K562 (cell line): ENCODE results near the gene ROM1. TPM values are rescaled to one million over a fixed set of nuclear protein-coding genes. Genes with fewer than 3 reads are reported as not detected.

Experiments used
- ATAC-seq: fragments of 200-7000 bp; cut with Tn5 transposase; 3 replicates; pipeline ENCODE4 v1.9.1; 2020; ENCODE audit warnings: moderate library complexity
- BruUV-seq: library from RNA; stranded (reverse); fragments of 400-500 nt; replicated peaks from 2 replicates; lab custom pipeline; 2021; lab: Mats Ljungman, UMichigan
- CTCF ChIA-PET: fragments of 300-600 bp; formaldehyde crosslinking; extraction: SDS; loops from one replicate; lab custom pipeline; 2021; ENCODE audit warnings: low intra/inter-chr PET ratio; lab: Yijun Ruan, JAX
- POLR2A ChIA-PET: fragments of 300-600, 350-650 bp; sonication (Branson Sonifier 250); formaldehyde crosslinking; extraction: SDS; loops from one replicate; lab custom pipeline; 2021; ENCODE audit warnings: antibody characterized with exemption, inconsistent platforms; lab: Yijun Ruan, JAX
- DNase-seq, 4 experiments: peaks; one replicate each; pipeline versions ENCODE4 v3.0.0 to v3.0.0-alpha.2; 2011 to 2018; ENCODE audit warnings: low spot score in 3 of 4, mixed read lengths in 3 of 4; ENCODE audit errors: extremely low read depth in 1 of 4
- FAIRE-seq: peaks from 2 replicates; lab custom pipeline; 2011; peaks lifted over from hg19 to GRCh38; lab: Jason Lieb, UNC
- H2AFZ ChIP-seq: 2 replicates; pipeline ENCODE4 v1.6.0; 2011; ENCODE audit warnings: low read depth, low read length, control low read depth, inconsistent platforms
- H3K27ac ChIP-seq: fragments of 200-600 bp; 3 replicates; pipeline ENCODE4 v1.8.0; 2011; ENCODE audit warnings: low read depth, mild to moderate bottlenecking, control low read depth, inconsistent platforms, low read length, moderate library complexity, mixed read lengths; ENCODE audit errors: extremely low read depth
- H3K27me3 ChIP-seq, 2 experiments: fragments of 300-600 bp in 1 of 2; 2 replicates in 1 of 2; 3 replicates in 1 of 2; pipeline versions ENCODE4 v1.6.0 to v1.8.0; 2011; ENCODE audit warnings: inconsistent platforms in 2 of 2, low read length in 2 of 2, mild to moderate bottlenecking in 1 of 2, mixed read lengths in 1 of 2, moderate library complexity in 1 of 2; ENCODE audit not compliant: control insufficient read depth in 2 of 2, insufficient read depth in 2 of 2
- H3K36me3 ChIP-seq: fragments of 300-600 bp; 3 replicates; pipeline ENCODE4 v1.8.0; 2011; ENCODE audit warnings: mild to moderate bottlenecking, low read length, inconsistent platforms; ENCODE audit not compliant: control insufficient read depth, insufficient read depth
- H3K4me1 ChIP-seq, 2 experiments: fragments of 200-600 bp in 1 of 2; replicated peaks in 1 of 2; 2 replicates in 1 of 2; 3 replicates in 1 of 2; pipeline versions ENCODE4 v1.5.1 to v1.8.0; 2011; ENCODE audit warnings: inconsistent platforms in 2 of 2, low read length in 2 of 2, mild to moderate bottlenecking in 1 of 2, mixed read lengths in 1 of 2, moderate library complexity in 1 of 2; ENCODE audit not compliant: control insufficient read depth in 2 of 2, insufficient read depth in 2 of 2
- H3K4me2 ChIP-seq: 2 replicates; pipeline ENCODE4 v1.6.1; 2011; ENCODE audit warnings: low read length, control low read depth, inconsistent platforms, mixed read lengths; ENCODE audit not compliant: insufficient read depth
- H3K4me3 ChIP-seq: fragments of 200-600 bp; sonication (generic), shearing (Covaris generic); 2 replicates; pipeline ENCODE4 v1.5.1; 2016; ENCODE audit warnings: control low read depth, inconsistent platforms
- H3K79me2 ChIP-seq: fragments of 200-600 bp; 3 replicates; pipeline ENCODE4 v1.8.0; 2011; ENCODE audit warnings: low read length, inconsistent platforms; ENCODE audit not compliant: control insufficient read depth, insufficient read depth
- H3K9ac ChIP-seq, 2 experiments: 2 replicates each; pipeline versions ENCODE4 v1.6.0 to v1.6.1; 2011; ENCODE audit warnings: low read depth in 2 of 2, low read length in 2 of 2, control low read depth in 1 of 2, inconsistent platforms in 1 of 2, mild to moderate bottlenecking in 1 of 2, mixed read lengths in 1 of 2; ENCODE audit not compliant: insufficient read depth in 1 of 2
- H3K9me1 ChIP-seq: one replicate; pipeline ENCODE4 v1.6.0; 2011; ENCODE audit warnings: inconsistent platforms, mild to moderate bottlenecking, low read length, moderate library complexity; ENCODE audit not compliant: control insufficient read depth, insufficient read depth
- H3K9me3 ChIP-seq: replicated peaks from 2 replicates; pipeline ENCODE4 v1.5.1; 2011; ENCODE audit warnings: low read depth, low read length, inconsistent platforms; ENCODE audit not compliant: control insufficient read depth, insufficient read depth
- H4K20me1 ChIP-seq: replicated peaks from 2 replicates; pipeline ENCODE4 v1.6.1; 2011; ENCODE audit warnings: low read length, inconsistent platforms, mixed read lengths; ENCODE audit not compliant: control insufficient read depth, insufficient read depth
- CTCF ChIP-seq, 3 experiments: IDR thresholded peaks in 2 of 3; conservative IDR thresholded peaks in 1 of 3; 2 replicates each; pipeline ENCODE4 v1.5.1; 2011 to 2012; ENCODE audit warnings: low read length in 3 of 3, mild to moderate bottlenecking in 3 of 3, control low read depth in 2 of 3, improper control_type of control experiment in 1 of 3, inconsistent platforms in 1 of 3, low read depth in 1 of 3, mixed read lengths in 1 of 3, moderate library complexity in 1 of 3; ENCODE audit not compliant: insufficient read depth in 2 of 3
- MAFK ChIP-seq: IDR thresholded peaks from 2 replicates; pipeline ENCODE4 v1.6.1; 2011; ENCODE audit warnings: low read length, improper control_type of control experiment
- NCOR1 ChIP-seq: fragments of 450-650 bp; IDR thresholded peaks from 2 replicates; pipeline ENCODE4 v1.6.1; 2016; ENCODE audit warnings: mild to moderate bottlenecking, moderate library complexity
- NFE2 ChIP-seq: IDR thresholded peaks from 2 replicates; pipeline ENCODE4 v1.6.1; 2014; ENCODE audit warnings: antibody characterized with exemption, low read depth
- NRF1 ChIP-seq, 2 experiments: fragments of 450-650 bp; IDR thresholded peaks in 1 of 2; conservative IDR thresholded peaks in 1 of 2; 2 replicates each; pipeline ENCODE4 v1.6.1; 2014; ENCODE audit warnings: mild to moderate bottlenecking in 2 of 2
- RBM14 ChIP-seq: fragments of 200-400 bp; formaldehyde crosslinking; IDR thresholded peaks from 2 replicates; pipeline ENCODE4 v1.6.1; 2018; ENCODE audit warnings: low read depth, mild to moderate bottlenecking, low read length, moderate library complexity, borderline replicate concordance; ENCODE audit not compliant: insufficient read depth
- SRSF1 ChIP-seq: fragments of 200-400 bp; formaldehyde crosslinking; IDR thresholded peaks from 2 replicates; pipeline ENCODE4 v1.6.1; 2017; ENCODE audit warnings: mild to moderate bottlenecking, low read depth, low read length, moderate library complexity
- TAF15 ChIP-seq: fragments of 200-400 bp; formaldehyde crosslinking; IDR thresholded peaks from 2 replicates; pipeline ENCODE4 v1.6.1; 2017; ENCODE audit warnings: mild to moderate bottlenecking, low read depth, low read length, moderate library complexity
- TFAP4 ChIP-seq: sonication (generic); formaldehyde crosslinking; IDR thresholded peaks from 2 replicates; pipeline ENCODE4 v1.8.0; 2022; ENCODE audit warnings: missing genetic modification reagents, mild to moderate bottlenecking, moderate library complexity, borderline replicate concordance
- THAP12 ChIP-seq: fragments of 250-450 bp; sonication (Bioruptor Pico); IDR thresholded peaks from 2 replicates; pipeline ENCODE4 v1.9.0; 2021; ENCODE audit warnings: mild to moderate bottlenecking, inconsistent platforms
- ZFP30 ChIP-seq: fragments of 250-450 bp; sonication (Bioruptor Pico); IDR thresholded peaks from 2 replicates; pipeline ENCODE4 v1.8.0; 2022; ENCODE audit warnings: moderate library complexity, mild to moderate bottlenecking, inconsistent platforms, borderline replicate concordance
- ZFPM2 ChIP-seq: fragments of 250-450 bp; sonication (Bioruptor Pico); IDR thresholded peaks from 2 replicates; pipeline ENCODE4 v1.5.1; 2022; ENCODE audit warnings: mild to moderate bottlenecking
- ZNF12 ChIP-seq: sonication (generic); formaldehyde crosslinking; IDR thresholded peaks from 2 replicates; pipeline ENCODE4 v1.4.0; 2020; ENCODE audit warnings: mild to moderate bottlenecking, missing genetic modification reagents
- ZNF384 ChIP-seq: IDR thresholded peaks from 2 replicates; pipeline ENCODE4 v1.6.1; 2012; ENCODE audit warnings: low read depth, low read length, improper control_type of control experiment
- ZNF586 ChIP-seq: fragments of 450-650 bp; formaldehyde crosslinking; conservative IDR thresholded peaks from 2 replicates; pipeline ENCODE4 v1.4.0; 2020; ENCODE audit warnings: mild to moderate bottlenecking, moderate library complexity
- WGBS: fragments of 100-300 bp; shearing (Covaris generic); methylation state at CpG from one replicate; pipeline ENCODE4 v1.1.6; 2016; ENCODE audit warnings: low coverage, mixed read lengths; ENCODE audit not compliant: insufficient coverage; ENCODE audit errors: missing lambda C conversion rate; 5-methylcytosine and 5-hydroxymethylcytosine counted together
- in situ Hi-C: fragments of 300-500 bp; cut with MboI; formaldehyde crosslinking; loops from 4 replicates; pipeline ENCODE4 v1.15.0; 2018; ENCODE audit warnings: inconsistent platforms, mixed read lengths
- intact Hi-C: fragments of 100-400 bp; cut with micrococcal nuclease; formaldehyde crosslinking; loops from 2 replicates; pipeline ENCODE4 v1.14.2; 2022
- polyA plus RNA-seq, 8 experiments: library from polyadenylated mRNA; depleted of rRNA in 4 of 8; stranded (reverse) in 5 of 8; unstranded in 3 of 8; fragments of >200 nt; fragmentation: Nextera tagmentation in 2 of 8; fragmentation: Illumina TruSeq in 1 of 8; extraction: Ambion mirVana in 2 of 8; extraction: Trizol in 1 of 8; gene quantifications; 2 replicates each; pipeline versions ENCODE4 v1.2.1 to v1.2.3, GENCODE V29; 2011 to 2014; ENCODE audit warnings: inconsistent platforms in 1 of 8, missing spikeins in 1 of 8
- total RNA-seq, 7 experiments: library from RNA; depleted of rRNA in 6 of 7; stranded (reverse); fragments of >200 nt in 6 of 7; fragmentation: Illumina TruSeq in 2 of 7; extraction: Trizol in 2 of 7; gene quantifications; 2 replicates each; pipeline versions ENCODE4 v1.2.1 to v1.2.3, GENCODE V29; 2011 to 2021; ENCODE audit warnings: low replicate concordance in 1 of 7
- TF ChIP-seq, protein P1 (sequence below): sonication (generic); formaldehyde crosslinking; IDR thresholded peaks from 2 replicates; pipeline ENCODE4 v1.9.0; 2022; ENCODE audit warnings: mild to moderate bottlenecking, missing genetic modification reagents

ROM1 gene
- total and polyA plus RNA-seq, 9 of the 15 experiments (the other 6 are each of a cell fraction or from before 2014, with no cell fraction given): 0.75 to 4.0 (median 2.6) TPM

- Histone ChIP-seq H3K4me3 (no peak overlapping the region), H3K4me1 (peaks cover 23 to 25% of the 10 kb centered on the region in 2 experiments), H3K4me2 (no peak overlapping the region), H3K27me3 (no peaks in the 10 kb centered on the region), H3K9ac (peak overlapping the region in 1 of 2 experiments; percentile 41; a peak in 2 of 4 replicates), H3K36me3 (peaks cover 60% of the 10 kb centered on the region), H4K20me1 (no peaks in the 10 kb centered on the region), H2AFZ (no peak overlapping the region), H3K9me1 (no peaks in the 10 kb centered on the region), H3K79me2 (peaks cover 59% of the 10 kb centered on the region), H3K9me3 (no peaks in the 10 kb centered on the region), H3K27ac (0 out of 3 replicates have a peak overlapping the region, but pooled peaks have one; percentile 0)
- ChIA-PET POLR2A (interaction anchor here (0.7 to 2.8 kb wide), 2 partner anchors 12 to 15 kb away, joined by 3 to 12 read pairs; partner anchors contain the start of gene EEF1G), CTCF (no interaction called here)
- DNase-seq (peak in 1 of 4 experiments; percentile 61), FAIRE-seq (peak; percentile 15), ATAC-seq (no peak)
- intact Hi-C loops: no loop called here
- no TSS peak for BruUV-seq
- WGBS: 64% methylated on average over 18 of the region's 18 CpGs
- in situ Hi-C loops: no loop called here
- TF ChIP-seq TFAP4 (CRISPR knock-in tag) (no peak), ZFPM2 (CRISPR knock-in tag) (no peak), NFE2 (no peak), ZNF12 (CRISPR knock-in tag) (no peak), RBM14 (no peak), SRSF1 (no peak), MAFK (no peak), ZNF384 (peak; percentile 80), CTCF (IDR thresholded peaks at IDR 0.05 in 2 of 3, conservative IDR thresholded peaks at IDR 0.05 in 1 of 3; ENCODE audit: insufficient read depth in 2 of 3, low read depth in 1 of 3, low read length in 3 of 3) (peak; percentile 44 to 59 (median 46); a peak in 4 of 6 replicates), NCOR1 (no peak), THAP12 (CRISPR knock-in tag) (no peak), ZNF586 (CRISPR knock-in tag) (no peak), TAF15 (no peak), NRF1 (conservative IDR thresholded peaks at IDR 0.05 in 1 of 2, IDR thresholded peaks at IDR 0.05 in 1 of 2) (0 out of 4 replicates have a peak, but pooled peaks of 1 of the 2 experiments have one; percentile 12), ZFP30 (CRISPR knock-in tag) (no peak)
- TF ChIP-seq, protein P1, sequence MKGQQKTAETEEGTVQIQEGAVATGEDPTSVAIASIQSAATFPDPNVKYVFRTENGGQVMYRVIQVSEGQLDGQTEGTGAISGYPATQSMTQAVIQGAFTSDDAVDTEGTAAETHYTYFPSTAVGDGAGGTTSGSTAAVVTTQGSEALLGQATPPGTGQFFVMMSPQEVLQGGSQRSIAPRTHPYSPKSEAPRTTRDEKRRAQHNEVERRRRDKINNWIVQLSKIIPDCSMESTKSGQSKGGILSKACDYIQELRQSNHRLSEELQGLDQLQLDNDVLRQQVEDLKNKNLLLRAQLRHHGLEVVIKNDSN (CRISPR knock-in tag): 0 out of 2 replicates have a peak, but pooled peaks have one; percentile 29
Observed at GRCh38 chr11:62588966-62589637, 24.0 kb upstream of the ROM1 start.
